GM19467 (cell line): ENCODE data around the gene XPO5.
"Not testable (repeated sequence)": the region's sequence is repeated elsewhere in the genome, so short reads cannot be mapped to it uniquely, and the experiment has no call there.

ENCODE experiments used
- ATAC-seq: cut with Tn5 transposase; IDR thresholded peaks from one replicate; pipeline ENCODE4 v1.9.1; 2021; ENCODE audit warnings: mild to moderate bottlenecking, moderate library complexity; ENCODE audit not compliant: unreplicated experiment

The XPO5 gene

GRCh38 chr6:43575772-43576551 is at the start of gene XPO5, which contains the start of gene POLH:
Gene XPO5 (minus strand): TSS chr6:43576038. CDS start chr6:43575864, 174 bp downstream.
Gene POLH (plus strand): TSS chr6:43576185. CDS start chr6:43582320, 6,135 bp downstream.
- ATAC-seq, result peak; percentile 89

DNA sequence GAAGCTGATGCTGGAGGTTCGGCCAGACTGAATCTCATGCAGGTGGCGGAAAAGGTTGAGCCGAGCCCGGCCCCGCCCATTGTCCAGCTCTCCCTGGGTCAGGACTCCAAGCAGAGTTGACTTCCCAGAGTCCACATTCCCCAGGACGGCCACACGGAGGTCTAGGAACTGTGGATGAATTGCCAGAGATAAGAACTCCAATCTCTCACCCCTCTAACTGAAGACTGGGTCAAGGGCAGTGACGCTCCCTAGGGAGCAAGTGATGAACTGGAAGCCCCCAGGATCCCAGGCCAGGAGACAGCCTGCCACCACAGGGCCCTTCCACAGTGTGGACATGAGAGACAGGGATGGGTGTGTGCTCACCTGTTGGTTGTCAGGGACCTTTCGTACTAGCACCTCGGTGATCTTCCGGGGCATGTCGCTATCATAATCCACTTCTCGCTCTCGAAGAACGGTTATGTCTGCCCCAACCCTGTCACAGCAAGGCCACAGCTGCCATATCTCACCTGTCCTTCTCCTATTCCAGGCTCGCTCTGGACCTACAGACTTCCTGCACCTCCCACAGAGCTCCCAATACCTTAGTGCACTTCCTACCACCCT is 49.7 kb upstream of the XPO5 start:
- no peak for ATAC-seq

GRCh38 chr6:43624786-43625288 is 49.0 kb upstream of the XPO5 start:
- ATAC-seq, result no peak

GRCh38 chr6:43623880-43624785 is 48.3 kb upstream of the XPO5 start:
- no peak for ATAC-seq

DNA sequence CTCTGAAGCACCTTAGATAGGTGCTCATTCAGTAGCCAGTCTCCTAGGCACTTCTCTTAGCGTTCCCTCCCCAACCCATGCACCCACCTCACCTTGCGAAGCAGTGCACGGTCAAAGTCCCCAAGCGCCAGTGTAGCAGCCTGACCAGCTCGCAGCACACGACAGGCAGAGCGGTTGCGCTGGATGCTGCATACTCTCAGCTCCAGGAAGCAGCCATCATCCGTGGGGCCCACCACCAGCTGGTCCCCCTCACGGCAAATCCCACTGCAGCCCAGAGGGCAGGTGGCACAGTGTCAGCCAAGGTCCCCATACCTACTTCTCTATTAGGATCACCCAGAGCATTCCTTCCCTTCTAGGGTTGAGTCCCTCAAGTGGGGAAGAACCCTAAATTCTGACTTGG is 46.7 kb upstream of the XPO5 start:
- no peak for ATAC-seq

GRCh38 chr6:43621836-43622180 is 46.0 kb upstream of the XPO5 start:
- ATAC-seq, result no peak

GRCh38 chr6:43621078-43621835 is 45.4 kb upstream of the XPO5 start:
- no peak for ATAC-seq

DNA sequence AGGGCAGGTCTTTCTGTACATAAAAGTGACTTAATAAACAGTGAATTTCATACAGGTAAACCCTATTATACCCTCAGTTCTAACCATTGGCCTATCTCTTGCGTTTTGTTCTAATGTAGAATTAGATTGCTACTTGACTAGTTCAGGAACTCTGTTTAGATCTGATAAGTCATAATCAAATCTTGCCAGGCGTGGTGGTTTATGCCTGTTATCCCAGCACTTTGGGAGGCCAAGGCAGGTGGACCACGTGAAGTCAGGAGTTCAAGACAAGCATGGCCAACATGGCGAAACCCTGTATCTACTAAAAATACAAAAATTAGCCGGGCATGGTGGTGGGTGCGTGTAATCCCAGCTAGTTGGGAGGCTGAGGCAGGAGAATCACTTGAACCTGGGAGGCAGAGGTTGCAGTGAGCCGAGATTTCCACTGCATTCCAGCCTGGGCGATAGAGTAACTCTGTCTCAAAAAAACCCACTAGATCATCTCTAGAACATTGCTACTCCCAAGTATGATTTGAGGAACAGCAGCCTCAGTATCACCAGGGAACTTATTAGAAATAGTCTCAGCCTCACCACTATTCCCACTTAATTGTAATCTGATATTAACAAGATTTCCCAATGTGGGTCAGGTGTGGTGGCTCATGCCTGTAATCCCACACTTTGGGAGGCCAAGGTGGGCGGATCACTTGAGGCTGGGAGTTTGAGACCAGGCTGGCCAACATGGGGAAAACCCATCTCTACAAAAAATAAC is 41.1 kb upstream of the XPO5 start:
- no peak for ATAC-seq

- no peak for ATAC-seq
Observed at GRCh38 chr6:43614396-43614730, 38.5 kb upstream of the XPO5 start.

GRCh38 chr6:43613721-43614395 is 38.0 kb upstream of the XPO5 start:
- no peak for ATAC-seq

DNA sequence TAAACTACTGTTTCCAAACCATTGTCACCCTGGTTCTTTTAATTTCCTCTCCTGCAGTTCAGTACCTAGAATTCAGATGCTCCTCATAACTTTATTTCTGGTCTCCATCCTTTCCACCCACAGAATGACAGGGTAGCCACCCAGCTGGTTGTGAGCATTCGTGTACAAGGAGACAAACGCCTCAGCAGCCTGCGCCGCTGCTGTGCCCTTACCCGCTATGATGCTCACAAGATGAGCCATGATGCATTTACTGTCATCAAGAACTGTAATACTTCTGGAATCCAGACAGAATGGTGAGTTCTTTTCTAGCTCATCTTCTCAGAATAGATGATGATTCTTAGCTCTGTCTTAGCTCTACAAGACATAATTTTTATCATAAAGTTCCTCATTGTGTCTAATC is 34.6 kb upstream of the XPO5 start:
- no peak for ATAC-seq

- ATAC-seq, result no peak
Observed at GRCh38 chr6:43609402-43609801, 33.6 kb upstream of the XPO5 start.

DNA sequence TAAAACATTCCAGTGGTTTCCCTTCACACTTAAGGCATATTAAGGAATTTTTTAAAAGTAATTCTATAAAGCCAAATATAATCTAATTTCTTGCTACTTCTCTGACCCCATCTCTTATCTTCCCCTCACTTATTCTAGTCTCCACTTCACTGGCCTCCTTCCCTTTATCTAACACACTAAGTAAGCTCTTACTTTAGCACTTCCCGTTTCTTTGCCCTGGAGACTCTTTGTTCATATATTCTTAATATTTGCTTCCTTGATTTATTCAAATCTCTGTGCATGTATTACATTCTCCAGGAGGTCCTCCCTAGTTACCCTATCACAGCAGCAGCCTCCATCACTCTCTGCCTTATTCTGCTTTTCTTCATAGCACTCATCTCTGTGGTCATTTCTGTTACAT is 33.0 kb upstream of the XPO5 start:
- ATAC-seq, result no peak

GRCh38 chr6:43608310-43608763 is 32.5 kb upstream of the XPO5 start:
- no peak for ATAC-seq

DNA sequence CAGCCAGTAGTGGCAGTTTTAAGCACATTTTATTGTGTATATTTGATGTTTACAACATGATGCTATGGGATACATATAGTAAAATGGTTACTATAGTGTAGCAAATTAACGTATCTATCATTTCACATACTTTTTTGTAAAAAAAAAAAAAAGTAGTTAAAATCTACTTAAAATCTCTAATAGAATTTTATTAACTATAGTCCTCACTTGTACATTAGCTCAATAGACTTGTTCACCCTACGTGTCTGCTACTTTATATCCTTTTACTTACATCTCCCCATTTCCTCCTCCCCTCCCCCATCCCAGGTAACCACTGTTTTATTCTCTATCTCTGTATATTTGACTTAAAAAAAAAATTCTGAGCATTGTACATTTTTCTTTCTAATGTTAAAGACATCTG is 30.2 kb upstream of the XPO5 start:
- no peak for ATAC-seq

GRCh38 chr6:43604174-43604573 is 28.3 kb upstream of the XPO5 start:
- no peak for ATAC-seq

DNA sequence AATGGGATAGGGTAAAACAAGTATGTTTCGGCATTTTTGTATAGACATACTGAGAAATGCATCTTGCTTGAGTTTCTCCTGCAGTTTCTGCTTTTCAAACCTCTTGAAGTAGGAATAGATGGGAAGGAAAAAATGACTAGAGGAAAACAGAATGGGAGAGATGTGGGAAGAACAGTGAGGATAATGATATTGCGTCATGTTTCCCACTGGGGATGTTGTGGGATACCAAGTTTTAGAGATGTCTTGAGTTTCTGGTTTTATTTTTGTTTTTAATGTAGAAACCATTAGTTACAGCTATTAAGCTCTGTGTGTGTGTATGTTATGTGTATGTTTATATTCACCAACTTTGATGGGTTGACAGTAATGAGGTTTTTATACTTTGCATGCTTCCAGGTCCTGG is 24.8 kb upstream of the XPO5 start:
- ATAC-seq, result no peak

GRCh38 chr6:43593938-43594337 is 18.1 kb upstream of the XPO5 start:
- no peak for ATAC-seq

DNA sequence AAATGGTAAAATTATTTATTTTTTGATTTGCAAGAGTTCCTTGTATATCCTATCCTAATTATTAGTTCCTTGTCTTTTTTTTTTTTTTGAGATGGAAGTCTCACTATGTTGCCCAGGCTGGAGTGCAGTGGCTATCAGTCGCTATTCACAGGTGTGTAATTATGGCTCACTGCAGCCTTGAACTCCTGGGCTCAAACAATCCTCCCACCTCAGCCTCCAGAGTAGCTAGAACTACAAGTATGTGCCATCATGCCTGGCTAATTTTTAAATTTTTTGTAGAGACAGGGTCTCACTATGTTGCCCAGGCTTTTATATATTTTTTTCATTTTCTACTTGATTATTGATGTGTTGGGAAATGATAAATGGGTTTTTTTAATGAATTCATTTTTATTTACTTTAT is 13.7 kb upstream of the XPO5 start:
- not testable (repeated sequence) for ATAC-seq
